ENCODE results near the gene GIMAP2. TPM values are rescaled to one million over a fixed set of nuclear protein-coding genes. Genes with fewer than 3 reads are reported as not detected.

Gene GIMAP2
- total and polyA plus RNA-seq, 9 of the 15 experiments (the other 6 are each of a cell fraction or from before 2014, with no cell fraction given): 0.37 to 1.8 (median 1.2) TPM

- TF ChIP-seq NONO (IDR thresholded peaks at IDR 0.05; ENCODE audit: low read depth in 2 of 2, low read length in 1 of 2) (no peak), ZNF589 (CRISPR knock-in tag; IDR thresholded peaks at IDR 0.05; ENCODE audit: low read depth) (0 out of 2 replicates have a peak, but pooled peaks have one; percentile 52), RBBP5 (IDR thresholded peaks at IDR 0.05; ENCODE audit: borderline replicate concordance, insufficient read depth, low read length, poor library complexity, severe bottlenecking) (no peak), RBM15 (IDR thresholded peaks at IDR 0.05; ENCODE audit: insufficient read depth, low read length) (no peak), RREB1 (CRISPR knock-in tag; IDR thresholded peaks at IDR 0.05) (peak; percentile 9; the same call in 1 of the 2 replicates), STAT5A (IDR thresholded peaks at IDR 0.05; ENCODE audit: borderline replicate concordance, low read length) (no peak), L3MBTL2 (IDR thresholded peaks at IDR 0.05) (peak; percentile 76), MTF1 (CRISPR knock-in tag; IDR thresholded peaks at IDR 0.05; ENCODE audit: borderline replicate concordance) (no peak), SPI1 (IDR thresholded peaks at IDR 0.05; ENCODE audit: borderline replicate concordance, low read depth, low read length) (no peak), MNT (conservative IDR thresholded peaks at IDR 0.05) (peak in 1 of 2 experiments; percentile 41; a peak in 2 of 4 replicates), HMBOX1 (IDR thresholded peaks at IDR 0.05) (no peak), BRCA1 (IDR thresholded peaks at IDR 0.05) (no peak), BRCA1 (CRISPR knock-in tag; IDR thresholded peaks at IDR 0.05) (no peak), SREBF1 (IDR thresholded peaks at IDR 0.05; ENCODE audit: borderline replicate concordance, low read depth, low read length) (no peak), ZNF445 (CRISPR knock-in tag; IDR thresholded peaks at IDR 0.05; ENCODE audit: low read depth) (no peak), NFYB (IDR thresholded peaks at IDR 0.05; ENCODE audit: extremely low read depth, insufficient read length) (no peak), YY1 (IDR thresholded peaks at IDR 0.05; ENCODE audit: borderline replicate concordance in 1 of 3, control insufficient read depth in 1 of 3, extremely low read depth in 1 of 3, insufficient read depth in 3 of 3, insufficient read length in 1 of 3, insufficient replicate concordance in 2 of 3, low read depth in 1 of 3, low read length in 2 of 3) (no peak), ZFPM2 (CRISPR knock-in tag; IDR thresholded peaks at IDR 0.05) (no peak)
Observed at GRCh38 chr7:150685219-150686029, at the start of gene GIMAP2 (continued).

Measured in K562 (cell line).